ENCODE results near the gene MAN1A1. TPM values are rescaled to one million over a fixed set of nuclear protein-coding genes. Genes with fewer than 3 reads are reported as not detected.
"Not testable (repeated sequence)": the region's sequence is repeated elsewhere in the genome, so short reads cannot be mapped to it uniquely, and the experiment has no call there.

The MAN1A1 gene
- total RNA-seq, 1 donor from 2014 or later = 24.9 TPM

- no peak for FAIRE-seq
- DNase-seq (ENCODE audit: low spot score in 2 of 2) = no peak
Measured at GRCh38 chr6:119310486-119311036, 39.0 kb downstream of the MAN1A1 start.

- FAIRE-seq (no peak), DNase-seq (ENCODE audit: low spot score in 2 of 2) (no peak)
Measured at GRCh38 chr6:119308991-119309657, 40.4 kb downstream of the MAN1A1 start.

- no peak for FAIRE-seq
- no peak for DNase-seq (ENCODE audit: low spot score in 2 of 2)
Measured at GRCh38 chr6:119308048-119308570, 41.5 kb downstream of the MAN1A1 start.

- DNase-seq (ENCODE audit: low spot score in 2 of 2) (no peak), FAIRE-seq (no peak)
Measured at GRCh38 chr6:119307056-119307455, 42.5 kb downstream of the MAN1A1 start.

DNA sequence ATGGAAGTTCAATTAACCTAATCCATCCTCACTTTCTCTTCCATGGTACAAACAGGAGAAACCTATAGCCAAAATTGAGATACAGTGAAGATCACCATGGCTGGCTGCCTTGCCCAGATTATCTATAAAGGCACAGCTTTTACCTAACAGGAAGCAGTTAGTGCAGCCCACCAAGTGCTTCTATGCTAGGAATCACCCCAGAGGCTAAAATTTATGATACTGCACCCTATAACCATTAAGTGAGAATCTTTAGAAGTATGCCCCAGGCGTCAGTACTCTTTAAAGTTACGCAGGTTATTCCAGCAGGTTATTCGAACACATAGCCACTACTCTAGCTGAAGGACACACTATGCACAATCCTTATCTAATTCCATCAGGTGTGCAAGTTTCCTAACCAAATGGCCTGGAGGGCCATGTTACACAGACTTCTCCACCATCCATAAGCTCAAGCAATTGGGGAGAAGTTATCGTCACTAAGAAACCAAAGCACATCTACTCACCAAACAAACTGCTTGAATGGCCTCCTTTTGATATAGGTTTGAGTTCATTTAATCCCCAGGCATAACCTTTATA lies 43.1 kb downstream of the MAN1A1 start:
- FAIRE-seq (no peak), DNase-seq (ENCODE audit: low spot score in 2 of 2) (no peak)

DNA sequence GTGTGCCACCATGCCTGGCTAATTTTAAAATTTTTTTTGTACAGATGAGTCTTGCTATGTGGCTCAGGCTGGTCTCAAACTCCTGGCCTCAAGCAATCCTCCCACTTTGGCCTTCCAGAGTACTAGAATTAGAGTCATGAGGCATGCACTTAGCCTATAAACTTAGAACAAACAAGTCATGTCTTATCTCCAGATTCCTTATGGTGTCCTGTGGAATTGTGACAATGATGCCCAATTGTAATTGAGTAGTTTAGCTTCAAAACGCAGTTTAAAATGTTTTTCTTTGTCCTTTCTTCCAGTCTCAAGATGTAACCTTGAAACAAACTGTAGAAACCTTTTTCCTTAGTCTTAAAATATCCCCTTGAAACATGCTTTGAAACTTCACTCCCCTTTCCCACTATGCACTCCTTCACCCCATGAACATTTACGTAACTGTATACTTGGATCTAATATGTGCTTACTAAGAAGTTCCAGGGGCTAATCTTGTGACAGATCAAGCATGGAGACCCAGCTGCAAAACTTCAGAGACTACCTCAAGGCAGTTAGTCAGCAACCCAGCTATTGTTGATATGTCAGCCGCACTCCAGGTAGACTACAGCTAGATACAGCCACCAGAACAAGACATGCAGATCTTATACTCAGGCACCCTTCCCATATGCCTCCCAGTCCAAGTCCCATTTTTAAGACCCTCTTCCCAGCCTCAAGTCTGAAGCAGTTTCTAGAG lies 46.2 kb downstream of the MAN1A1 start:
- no peak for DNase-seq (ENCODE audit: low spot score in 2 of 2)
- FAIRE-seq = no peak

DNA sequence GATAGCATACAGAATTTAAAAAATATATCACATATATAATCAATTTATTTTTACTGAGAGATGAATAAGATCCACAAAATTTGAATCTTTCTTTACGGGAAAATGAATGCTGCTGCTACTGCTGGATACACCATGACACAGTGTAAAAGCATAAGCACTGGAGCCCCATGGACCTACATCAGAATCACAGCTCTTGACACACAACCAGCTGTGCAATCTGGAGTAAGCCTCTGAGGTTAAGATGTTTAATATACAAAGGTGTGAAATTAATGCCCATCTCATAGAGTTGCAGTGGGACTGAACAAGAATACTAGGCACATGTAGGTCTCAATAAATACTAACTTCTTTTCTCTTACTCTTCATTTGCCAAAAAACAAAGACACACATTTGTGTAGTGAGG lies 48.1 kb downstream of the MAN1A1 start:
- FAIRE-seq = no peak
- DNase-seq (ENCODE audit: low spot score in 2 of 2) = no peak

DNA sequence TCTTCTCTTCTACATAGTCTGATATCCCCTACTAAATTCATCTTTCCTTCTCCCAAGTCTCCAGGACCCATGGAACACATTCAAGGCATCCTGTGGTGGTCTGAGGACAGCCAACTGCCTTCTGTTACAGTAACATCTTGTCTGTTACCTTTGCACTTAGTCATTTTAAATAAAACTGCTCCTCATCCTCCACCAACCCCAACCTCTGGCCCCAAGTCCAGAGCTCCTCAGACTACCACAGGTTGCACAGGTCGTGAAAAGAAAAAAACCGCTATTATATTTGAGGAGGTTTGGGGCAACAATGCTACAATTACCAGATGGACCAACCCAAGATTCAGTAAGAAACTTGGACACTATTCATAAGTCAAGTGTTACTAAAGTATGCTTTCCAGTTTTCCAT lies 49.9 kb downstream of the MAN1A1 start:
- FAIRE-seq = no peak
- DNase-seq (ENCODE audit: low spot score in 2 of 2) = no peak

- no peak for FAIRE-seq
Measured at GRCh38 chr6:119297049-119297448, 52.5 kb downstream of the MAN1A1 start.

GRCh38 chr6:119296036-119297035 lies 53.2 kb downstream of the MAN1A1 start:
- FAIRE-seq (no peak), DNase-seq (ENCODE audit: low spot score in 2 of 2) (no peak)

More at GRCh38 chr6:119297049-119297448, 52.5 kb downstream of the MAN1A1 start:
- no peak for DNase-seq (ENCODE audit: low spot score in 2 of 2)

- no peak for FAIRE-seq
- DNase-seq (ENCODE audit: low spot score in 2 of 2) = no peak
Measured at GRCh38 chr6:119294984-119295383, 54.6 kb downstream of the MAN1A1 start.

GRCh38 chr6:119291060-119291459 lies 58.5 kb downstream of the MAN1A1 start:
- FAIRE-seq; DNase-seq (ENCODE audit: low spot score in 2 of 2): not testable (repeated sequence)

DNA sequence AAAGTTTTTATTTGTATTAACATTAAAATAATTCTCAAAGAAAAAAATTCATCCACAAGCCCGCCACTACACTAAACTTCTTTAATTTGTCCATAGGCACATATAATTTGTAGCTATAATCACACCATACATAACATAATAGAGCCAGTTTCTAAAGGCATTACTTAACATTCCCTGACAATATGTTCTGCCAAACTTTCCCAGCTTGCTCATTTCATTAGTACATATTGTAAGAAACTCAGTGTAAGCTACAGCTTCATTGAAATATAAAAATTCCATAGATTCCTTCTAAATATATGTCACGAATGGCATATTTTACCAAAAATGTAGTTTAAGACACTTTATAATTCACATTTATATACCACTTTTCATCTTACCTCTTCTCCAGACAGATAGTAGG lies 59.3 kb downstream of the MAN1A1 start:
- no peak for DNase-seq (ENCODE audit: low spot score in 2 of 2)
- no peak for FAIRE-seq

DNA sequence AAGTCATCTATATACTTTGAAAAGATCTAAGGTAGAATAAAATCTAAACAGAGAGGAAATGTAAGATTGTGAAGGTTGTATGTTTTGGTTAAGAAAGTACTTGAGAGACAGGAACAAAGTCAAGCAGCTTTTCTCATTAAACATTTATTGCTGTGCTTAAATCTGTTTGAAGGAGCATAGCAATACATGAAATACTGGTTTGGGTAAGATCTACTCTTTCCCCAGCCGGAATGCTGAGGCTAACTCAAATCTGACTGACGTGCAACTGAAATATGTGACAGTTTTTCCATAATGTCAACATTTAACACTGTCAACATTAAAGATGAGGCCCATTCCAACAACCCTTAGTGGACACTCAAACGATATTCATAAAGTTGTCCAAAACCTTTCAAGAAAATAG lies 59.9 kb downstream of the MAN1A1 start:
- FAIRE-seq = no peak
- no peak for DNase-seq (ENCODE audit: low spot score in 2 of 2)

- FAIRE-seq = no peak
- no peak for DNase-seq (ENCODE audit: low spot score in 2 of 2)
Measured at GRCh38 chr6:119285908-119286625, 63.5 kb downstream of the MAN1A1 start.

DNA sequence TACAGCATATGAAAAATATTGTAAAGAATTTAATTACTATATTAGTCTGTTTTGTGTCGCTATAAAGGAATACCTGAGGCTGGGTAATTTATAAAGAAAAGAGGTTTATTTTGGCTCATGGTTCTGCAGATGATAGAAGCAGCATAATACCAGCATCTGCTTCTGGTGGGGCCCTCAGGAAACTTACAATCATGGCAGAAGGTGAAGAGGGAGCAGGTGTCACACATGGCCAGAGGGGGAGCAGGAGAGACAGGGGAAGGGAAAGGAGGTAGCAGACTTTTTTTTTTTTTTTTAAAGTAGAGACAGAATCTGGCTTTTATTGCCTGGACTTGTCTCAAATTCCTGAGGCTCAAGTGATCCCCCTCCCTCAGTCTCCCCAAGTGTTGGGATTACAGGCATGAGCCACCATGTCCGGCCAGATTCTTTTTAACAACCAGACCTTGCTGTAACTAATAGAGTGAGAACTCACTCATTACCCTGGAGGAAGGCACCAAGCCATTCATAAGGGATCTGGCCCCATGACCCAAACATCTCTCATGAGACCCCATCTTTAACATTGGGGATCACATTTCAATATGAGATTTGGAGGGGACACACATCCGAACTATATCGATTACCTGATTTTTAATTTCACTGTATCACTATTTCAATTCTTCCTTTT lies 64.6 kb downstream of the MAN1A1 start:
- FAIRE-seq (no peak), DNase-seq (ENCODE audit: low spot score in 2 of 2) (no peak)

GRCh38 chr6:119283979-119284545 lies 65.5 kb downstream of the MAN1A1 start:
- DNase-seq (ENCODE audit: low spot score in 2 of 2) = no peak
- FAIRE-seq = no peak

GRCh38 chr6:119283214-119283613 lies 66.3 kb downstream of the MAN1A1 start:
- FAIRE-seq (no peak), DNase-seq (ENCODE audit: low spot score in 2 of 2) (no peak)
